Heart right ventricle (tissue), 16 donors: ENCODE data around the gene GRM1. TPM values are rescaled to one million over a fixed set of nuclear protein-coding genes. Genes with fewer than 3 reads are reported as not detected.

ENCODE experiments used
- ATAC-seq, 8 donors: fragments of 200-7000 bp; cut with Tn5 transposase; one replicate each; pipeline ENCODE4 v1.9.1; 2020; ENCODE audit warnings: mild to moderate bottlenecking in 8 of 8, moderate library complexity in 8 of 8, moderate number of reproducible peaks in 1 of 8
- DNase-seq, 2 donors: peaks; one replicate each; pipeline ENCODE4 v3.0.0-alpha.2; 2020
- H3K27ac ChIP-seq, 10 donors: fragments of 200-600 bp; sonication (generic) in 2 of 10; one replicate each; pipeline versions ENCODE4 v1.5.0 to v1.8.0; 2020 to 2022; ENCODE audit warnings: mild to moderate bottlenecking in 3 of 10
- H3K27me3 ChIP-seq, 7 donors: fragments of 200-600 bp; one replicate each; pipeline ENCODE4 v1.8.0; 2021 to 2022; ENCODE audit warnings: mild to moderate bottlenecking in 2 of 7
- H3K36me3 ChIP-seq, 9 donors: fragments of 200-600 bp; sonication (generic) in 1 of 9; one replicate each; pipeline versions ENCODE4 v1.5.0 to v1.8.0; 2020 to 2022; ENCODE audit warnings: mild to moderate bottlenecking in 2 of 9
- H3K4me1 ChIP-seq, 9 donors: fragments of 200-600 bp; sonication (generic) in 1 of 9; one replicate each; pipeline versions ENCODE4 v1.5.0 to v1.8.0; 2020 to 2022; ENCODE audit warnings: mild to moderate bottlenecking in 4 of 9
- H3K4me3 ChIP-seq, 10 donors: fragments of 200-600 bp; sonication (generic) in 2 of 10; one replicate each; pipeline versions ENCODE4 v1.5.0 to v1.8.0; 2020 to 2022; ENCODE audit warnings: mild to moderate bottlenecking in 7 of 10, moderate library complexity in 2 of 10
- H3K9me3 ChIP-seq, 11 donors: fragments of 200-600 bp in 10 of 11; sonication (generic) in 2 of 11; one replicate each; pipeline versions ENCODE4 v1.5.0 to v1.8.0; 2013 to 2022; ENCODE audit warnings: mild to moderate bottlenecking in 2 of 11, control low read depth in 1 of 11, moderate library complexity in 1 of 11
- CTCF ChIP-seq, 9 donors: fragments of 200-600 bp; sonication (generic) in 2 of 9; IDR thresholded peaks; one replicate each; pipeline versions ENCODE4 v1.5.0 to v1.8.0; 2021 to 2022; ENCODE audit warnings: antibody characterized with exemption in 9 of 9, mild to moderate bottlenecking in 5 of 9, moderate library complexity in 1 of 9
- WGBS, 2 donors: extraction: QIAGEN DNeasy Blood & Tissue Kit; methylation state at CpG; one replicate each; pipeline ENCODE4 v1.1.7; 2013; ENCODE audit warnings: inconsistent platforms in 1 of 2; 5-methylcytosine and 5-hydroxymethylcytosine counted together
- intact Hi-C, 10 donors: fragments of 100-400 bp; cut with DNase I; formaldehyde crosslinking; loops; one replicate each; pipeline versions ENCODE4 v1.11.1 to v1.14.2; 2022
- polyA plus RNA-seq, 2 donors: library from polyadenylated mRNA; stranded (reverse); fragments of 200-250 nt; gene quantifications; one replicate each; pipeline ENCODE4 v1.2.3, GENCODE V29; 2013
- total RNA-seq, 10 donors: library from RNA; stranded (reverse); fragmentation: NEBNext Ultra II Directional in 3 of 10; extraction: Animal tissue kit (Norgen Biotek cat#: 25700) in 3 of 10; gene quantifications; one replicate each; pipeline versions ENCODE4 v1.2.1 to v1.2.4, GENCODE V29; 2021 to 2023
- donor health status: Arrhythmogenic right ventricular cardiomyopathy.
- donor health status: ischemic (EF 13 %, LVEDD 7.1; RV severe dilation, severe dysfunction).
- donor health status: healthy with polysubstance abuse.
- donor health status: DM: no; HTN: yes; CAD: no.
- donor health status: DM: no; HTN: no; CAD: no.
- donor health status: ischemic (EF 25% LVEDD 6.9; RV normal size, moderate dysfunction).
- donor health status: ischemic (EF 25% LVEDD 5.7; RV mildly dilated, moderate dysfunction).
- donor health status: healthy.
- donor health status: DM: yes; HTN: yes; CAD: no.
- donor health status: Ischemic cardiomyopathy.
- donor health status: ischemic (EF 35%, LVEDD 5.7; RV mildly dilated, moderate dysfunction).
- donor health status: nonischemic (EF 11% LVEDD 7.7; RV severe dilation, severe dysfunction).
- donor health status: DM: yes; HTN: yes; CAD: no.
- donor health status: PGD.
- donor health status: ischemic (EF 29% LVEDD 5.4; RV normal size, mild dysfunction).
- donor health status: nonischemic (EF 23%, LVEDD 6.1; RV moderate dilation, normal function).

The GRM1 gene
- total and polyA plus RNA-seq, 12 donors, result 0.26 to 8.3 (median 4.6) TPM

- Histone ChIP-seq H3K27ac (no peak overlapping the region), H3K4me3 (no peak overlapping the region), H3K9me3 (peaks cover 0 to 4% (median 0%) of the 10 kb centered on the region in 11 donors), H3K4me1 (no peaks in the 10 kb centered on the region), H3K27me3 (no peaks in the 10 kb centered on the region), H3K36me3 (no peaks in the 10 kb centered on the region)
- intact Hi-C loops, result no loop called here
- 70 to 82% methylated on average over 3 of the region's 3 CpGs for whole genome bisulfite sequencing, 2 donors
- DNase-seq (no peak), ATAC-seq (no peak)
- TF ChIP-seq CTCF (IDR thresholded peaks at IDR 0.05), result no peak
These were observed 190.2 kb downstream of the GRM1 start for GRCh38 chr6:146219101-146219500.

GRCh38 chr6:146224449-146224848 is 195.6 kb downstream of the GRM1 start:
- intact Hi-C loops, result no loop called here
- ATAC-seq (no peak), DNase-seq (no peak)
- no peak overlapping the region for H3K27ac ChIP-seq
- 26 to 40% methylated on average over 3 of the region's 3 CpGs for WGBS, 2 donors
- no peak overlapping the region for H3K4me3 ChIP-seq
- H3K9me3 ChIP-seq, result peaks cover 0 to 4% (median 0%) of the 10 kb centered on the region in 11 donors
- H3K36me3 ChIP-seq, result no peaks in the 10 kb centered on the region
- peaks cover 0 to 4% (median 0%) of the 10 kb centered on the region in 9 donors for H3K4me1 ChIP-seq
- TF ChIP-seq CTCF (IDR thresholded peaks at IDR 0.05), result no peak
- H3K27me3 ChIP-seq, result no peaks in the 10 kb centered on the region

GRCh38 chr6:146224988-146225387 is 196.1 kb downstream of the GRM1 start:
- no peaks in the 10 kb centered on the region for H3K27me3 ChIP-seq
- no peak for DNase-seq
- no peak overlapping the region for H3K4me3 ChIP-seq
- TF ChIP-seq CTCF (IDR thresholded peaks at IDR 0.05), result no peak
- no peaks in the 10 kb centered on the region for H3K36me3 ChIP-seq
- WGBS, 2 donors, result 60 to 63% methylated on average over 5 of the region's 5 CpGs
- peaks cover 0 to 4% (median 0%) of the 10 kb centered on the region in 9 donors for H3K4me1 ChIP-seq
- no peak overlapping the region for H3K27ac ChIP-seq
- no peak for ATAC-seq
- intact Hi-C loops, result no loop called here
- peaks cover 0 to 4% (median 0%) of the 10 kb centered on the region in 11 donors for H3K9me3 ChIP-seq

GRCh38 chr6:146240322-146240721 is 211.5 kb downstream of the GRM1 start:
- TF ChIP-seq CTCF (IDR thresholded peaks at IDR 0.05), result no peak
- no peak for ATAC-seq

More at GRCh38 chr6:146240322-146240721, 211.5 kb downstream of the GRM1 start:
- Histone ChIP-seq H3K36me3 (no peaks in the 10 kb centered on the region), H3K4me1 (no peaks in the 10 kb centered on the region), H3K27ac (no peak overlapping the region), H3K27me3 (no peaks in the 10 kb centered on the region), H3K4me3 (no peak overlapping the region), H3K9me3 (peaks cover 0 to 24% (median 4%) of the 10 kb centered on the region in 11 donors)
- intact Hi-C loops, result no loop called here
- DNase-seq, result no peak
- WGBS, 2 donors, result 76 to 85% methylated on average over 1 of the region's 1 CpG
